Measurements from ENCODE around the gene FBXL16. TPM values are rescaled to one million over a fixed set of nuclear protein-coding genes. Genes with fewer than 3 reads are reported as not detected.

The FBXL16 gene
- total RNA-seq, 1 donor from 2014 or later = 3.9 TPM

- Mint-ChIP-seq H3K4me3 (peak overlapping the region; percentile 80), H3K4me1 (ENCODE audit: unreplicated experiment) (peaks cover 7% of the 10 kb centered on the region), H3K27me3 (no peaks in the 10 kb centered on the region), H3K36me3 (no peaks in the 10 kb centered on the region), H3K9me3 (no peaks in the 10 kb centered on the region), H3K27ac (no peak overlapping the region)
- no peak for TF ChIP-seq CTCF (conservative IDR thresholded peaks at IDR 0.05)
- no peak for DNase-seq (ENCODE audit: extremely low spot score, unreplicated experiment)
Observed at GRCh38 chr16:739560-740458, 34.2 kb upstream of the FBXL16 start.

GRCh38 chr16:736936-737481 is 31.4 kb upstream of the FBXL16 start:
- DNase-seq (ENCODE audit: extremely low spot score, unreplicated experiment) = no peak
- Mint-ChIP-seq H3K27ac (no peak overlapping the region), H3K4me1 (ENCODE audit: unreplicated experiment) (peaks cover 7% of the 10 kb centered on the region), H3K9me3 (no peaks in the 10 kb centered on the region), H3K36me3 (no peaks in the 10 kb centered on the region), H3K4me3 (no peak overlapping the region), H3K27me3 (no peaks in the 10 kb centered on the region)
- no peak for TF ChIP-seq CTCF (conservative IDR thresholded peaks at IDR 0.05)

- Mint-ChIP-seq H3K27ac (no peak overlapping the region), H3K27me3 (no peaks in the 10 kb centered on the region), H3K4me1 (ENCODE audit: unreplicated experiment) (peaks cover 7% of the 10 kb centered on the region), H3K4me3 (no peak overlapping the region), H3K9me3 (no peaks in the 10 kb centered on the region), H3K36me3 (no peaks in the 10 kb centered on the region)
- no peak for TF ChIP-seq CTCF (conservative IDR thresholded peaks at IDR 0.05)
- DNase-seq (ENCODE audit: extremely low spot score, unreplicated experiment) = no peak
Observed at GRCh38 chr16:735982-736453, 30.4 kb upstream of the FBXL16 start.

GRCh38 chr16:734981-735881 is 29.6 kb upstream of the FBXL16 start:
- Mint-ChIP-seq H3K36me3 (no peaks in the 10 kb centered on the region), H3K9me3 (no peaks in the 10 kb centered on the region), H3K27ac (no peak overlapping the region), H3K4me3 (no peak overlapping the region), H3K4me1 (ENCODE audit: unreplicated experiment) (peaks cover 7% of the 10 kb centered on the region), H3K27me3 (no peaks in the 10 kb centered on the region)
- no peak for TF ChIP-seq CTCF (conservative IDR thresholded peaks at IDR 0.05)
- no peak for DNase-seq (ENCODE audit: extremely low spot score, unreplicated experiment)

- Mint-ChIP-seq H3K36me3 (no peaks in the 10 kb centered on the region), H3K27ac (no peak overlapping the region), H3K4me1 (ENCODE audit: unreplicated experiment) (peaks cover 4% of the 10 kb centered on the region), H3K4me3 (no peak overlapping the region), H3K27me3 (no peaks in the 10 kb centered on the region), H3K9me3 (no peaks in the 10 kb centered on the region)
- DNase-seq (ENCODE audit: extremely low spot score, unreplicated experiment) = no peak
- TF ChIP-seq CTCF (conservative IDR thresholded peaks at IDR 0.05) = no peak
Observed at GRCh38 chr16:734208-734980, 28.8 kb upstream of the FBXL16 start.
